Mammary microvascular endothelial cell (primary cell): ENCODE data around the gene POLL. TPM values are rescaled to one million over a fixed set of nuclear protein-coding genes. Genes with fewer than 3 reads are reported as not detected.

Source experiments
- total RNA-seq: library from RNA; depleted of rRNA; stranded (reverse); fragments of >200 nt; gene quantifications from 2 replicates; pipeline ENCODE4 v1.2.3, GENCODE V29; 2015

Gene POLL
- total RNA-seq, result 14.3 and 14.6 TPM in 2 replicates

DNA sequence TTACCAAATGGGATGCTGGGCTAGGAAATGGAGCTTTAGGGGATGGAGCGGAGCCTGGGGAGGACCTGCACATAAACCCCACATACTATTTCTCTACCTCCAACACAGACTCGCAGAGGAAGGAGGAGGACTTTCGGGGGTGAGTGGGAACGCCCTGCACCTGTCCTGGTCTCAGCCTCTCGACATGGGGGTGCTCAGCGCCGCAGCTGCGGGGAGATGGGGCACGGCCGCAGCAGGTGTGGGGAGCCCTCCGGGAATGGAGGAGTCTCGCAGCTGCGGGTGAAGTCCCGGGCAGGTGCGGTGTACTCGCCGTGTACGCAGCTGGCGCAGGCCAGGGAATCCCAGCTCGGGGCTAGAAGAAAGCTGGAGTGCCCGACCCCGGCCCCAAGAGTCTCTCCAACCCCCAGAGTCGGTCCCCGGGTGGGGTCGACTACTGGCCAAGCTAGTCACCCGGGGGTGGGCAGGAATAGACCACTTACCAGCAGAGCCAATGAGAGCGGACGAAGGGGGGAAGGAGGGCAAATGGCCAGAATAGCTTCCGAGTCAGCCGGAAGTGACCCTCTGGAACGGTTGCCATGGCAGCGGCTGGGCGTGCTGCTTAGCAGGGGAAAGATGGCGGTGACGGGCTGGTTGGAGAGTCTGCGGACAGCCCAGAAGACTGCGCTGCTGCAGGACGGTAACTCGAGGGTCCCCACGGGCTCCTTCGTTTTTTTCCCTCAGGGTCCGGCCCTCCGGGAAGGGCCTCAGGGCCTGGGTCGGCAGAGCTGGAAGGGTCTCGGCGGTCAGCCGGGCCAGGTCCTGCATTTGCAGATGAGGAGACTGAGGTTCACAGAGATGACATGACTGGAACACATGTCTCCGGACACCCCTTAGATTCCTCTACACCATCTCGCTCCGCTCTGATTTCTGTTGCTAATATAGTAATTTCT lies at the start of gene POLL, which contains the start of gene DPCD:
TSS of gene POLL (minus strand) at position 533 of the 929 bp plus-strand sequence. CDS start 897 bp downstream, outside the sequence.
TSS of gene DPCD (plus strand) at position 597 of the 929 bp plus-strand sequence. CDS start at position 613, 16 bp downstream.

Other genes starting within 250 kb of the POLL start
- 8.3 and 8.9 TPM in 2 replicates for gene BTRC, start 234.1 kb downstream of the POLL start, total RNA-seq
- gene DPCD, start 64 bp upstream of the POLL start, total RNA-seq, result 43.1 and 52.2 TPM in 2 replicates
- 9.6 and 12.0 TPM in 2 replicates for gene FBXW4, start 106.9 kb upstream of the POLL start, total RNA-seq
- gene FGF8, start 187.9 kb upstream of the POLL start, total RNA-seq, result not detected in 2 replicates
- 133 and 157 TPM in 2 replicates for gene NPM3, start 195.2 kb upstream of the POLL start, total RNA-seq
- 43.6 and 44.2 TPM in 2 replicates for gene OGA, start 230.2 kb upstream of the POLL start, total RNA-seq